K562 (cell line): Measurements from ENCODE around the gene ILF2. TPM values are rescaled to one million over a fixed set of nuclear protein-coding genes. Genes with fewer than 3 reads are reported as not detected.

Experiments
- CCAR2 ChIP-seq: fragments of 200-400 bp; formaldehyde crosslinking; IDR thresholded peaks from 2 replicates; pipeline ENCODE4 v1.6.1; 2017; ENCODE audit warnings: mild to moderate bottlenecking, low read depth, low read length
- CXXC5 ChIP-seq: fragments of 250-450 bp; sonication (Bioruptor Pico); IDR thresholded peaks from 2 replicates; pipeline ENCODE4 v1.8.0; 2022; ENCODE audit warnings: inconsistent platforms, mild to moderate bottlenecking, moderate library complexity
- JUNB ChIP-seq: fragments of 450-650 bp; formaldehyde crosslinking; conservative IDR thresholded peaks from 2 replicates; pipeline ENCODE4 v1.4.0; 2020; ENCODE audit warnings: mild to moderate bottlenecking
- KLF10 ChIP-seq: fragments of 250-450 bp; sonication (Bioruptor Pico); IDR thresholded peaks from 2 replicates; pipeline ENCODE4 v1.6.1; 2021; ENCODE audit warnings: matching md5 sums
- LARP7 ChIP-seq: fragments of 450-650 bp; IDR thresholded peaks from 2 replicates; pipeline ENCODE4 v1.6.1; 2016
- MCM3 ChIP-seq: fragments of 450-650 bp; IDR thresholded peaks from 2 replicates; pipeline ENCODE4 v1.6.1; 2016
- RFX7 ChIP-seq: fragments of 250-450 bp; sonication (Bioruptor Pico); IDR thresholded peaks from 2 replicates; pipeline ENCODE4 v1.5.1; 2021; ENCODE audit warnings: mild to moderate bottlenecking
- SIN3A ChIP-seq, 2 experiments: fragments of 150-350 bp in 1 of 2; IDR thresholded peaks; 2 replicates each; pipeline ENCODE4 v1.6.1; 2011 to 2016; ENCODE audit warnings: borderline replicate concordance in 2 of 2, low read depth in 2 of 2, low read length in 2 of 2, mild to moderate bottlenecking in 2 of 2, moderate library complexity in 2 of 2; ENCODE audit not compliant: control insufficient read depth in 1 of 2
- SIRT6 ChIP-seq: IDR thresholded peaks from one replicate; pipeline ENCODE4 v1.6.1; 2012; ENCODE audit warnings: low read depth, mild to moderate bottlenecking, control low read depth, inconsistent platforms, low read length, moderate library complexity
- SP2 ChIP-seq: IDR thresholded peaks from 2 replicates; pipeline ENCODE4 v1.6.1; 2011; ENCODE audit warnings: mild to moderate bottlenecking, low read depth, low read length, moderate library complexity; ENCODE audit not compliant: poor library complexity, severe bottlenecking; ENCODE audit errors: extremely low read depth
- SRF ChIP-seq, 2 experiments: fragments of 250-450, 450-650 bp in 1 of 2; sonication (Bioruptor Pico) in 1 of 2; sonication (generic) in 1 of 2; formaldehyde crosslinking; IDR thresholded peaks; 2 replicates each; pipeline versions ENCODE4 v1.5.0 to v1.5.1; 2020 to 2022; ENCODE audit warnings: mild to moderate bottlenecking in 1 of 2, missing genetic modification reagents in 1 of 2
- TCF7L2 ChIP-seq: fragments of 150-350 bp; IDR thresholded peaks from 2 replicates; pipeline ENCODE4 v1.6.1; 2016; ENCODE audit warnings: low read depth, mild to moderate bottlenecking, low read length, moderate library complexity
- polyA plus RNA-seq, 8 experiments: library from polyadenylated mRNA; depleted of rRNA in 4 of 8; stranded (reverse) in 5 of 8; unstranded in 3 of 8; fragments of >200 nt; fragmentation: Nextera tagmentation in 2 of 8; fragmentation: Illumina TruSeq in 1 of 8; extraction: Ambion mirVana in 2 of 8; extraction: Trizol in 1 of 8; gene quantifications; 2 replicates each; pipeline versions ENCODE4 v1.2.1 to v1.2.3, GENCODE V29; 2011 to 2014; ENCODE audit warnings: inconsistent platforms in 1 of 8, missing spikeins in 1 of 8
- total RNA-seq, 7 experiments: library from RNA; depleted of rRNA in 6 of 7; stranded (reverse); fragments of >200 nt in 6 of 7; fragmentation: Illumina TruSeq in 2 of 7; extraction: Trizol in 2 of 7; gene quantifications; 2 replicates each; pipeline versions ENCODE4 v1.2.1 to v1.2.3, GENCODE V29; 2011 to 2021; ENCODE audit warnings: low replicate concordance in 1 of 7
- TF ChIP-seq, protein P1 (sequence below): IDR thresholded peaks from 3 replicates; pipeline ENCODE4 v1.6.1; 2011; ENCODE audit warnings: borderline replicate concordance, mild to moderate bottlenecking, moderate library complexity; ENCODE audit not compliant: insufficient read length; ENCODE audit errors: extremely low read depth
- TF ChIP-seq, protein P2 (sequence below): fragments of 450-650 bp; formaldehyde crosslinking; IDR thresholded peaks from 2 replicates; pipeline ENCODE4 v1.4.0; 2022; ENCODE audit warnings: mild to moderate bottlenecking, moderate library complexity
- TF ChIP-seq, protein P3 (sequence below): sonication (generic); formaldehyde crosslinking; IDR thresholded peaks from 2 replicates; pipeline ENCODE4 v1.4.0; 2020; ENCODE audit warnings: mild to moderate bottlenecking, missing genetic modification reagents
- TF ChIP-seq, protein P4 (sequence below): fragments of 450-650 bp; IDR thresholded peaks from 2 replicates; pipeline ENCODE4 v1.7.0; 2016; ENCODE audit warnings: borderline replicate concordance

The ILF2 gene
- total and polyA plus RNA-seq, 9 of the 15 experiments (the other 6 are each of a cell fraction or from before 2014, with no cell fraction given): 282 to 726 (median 474) TPM

DNA sequence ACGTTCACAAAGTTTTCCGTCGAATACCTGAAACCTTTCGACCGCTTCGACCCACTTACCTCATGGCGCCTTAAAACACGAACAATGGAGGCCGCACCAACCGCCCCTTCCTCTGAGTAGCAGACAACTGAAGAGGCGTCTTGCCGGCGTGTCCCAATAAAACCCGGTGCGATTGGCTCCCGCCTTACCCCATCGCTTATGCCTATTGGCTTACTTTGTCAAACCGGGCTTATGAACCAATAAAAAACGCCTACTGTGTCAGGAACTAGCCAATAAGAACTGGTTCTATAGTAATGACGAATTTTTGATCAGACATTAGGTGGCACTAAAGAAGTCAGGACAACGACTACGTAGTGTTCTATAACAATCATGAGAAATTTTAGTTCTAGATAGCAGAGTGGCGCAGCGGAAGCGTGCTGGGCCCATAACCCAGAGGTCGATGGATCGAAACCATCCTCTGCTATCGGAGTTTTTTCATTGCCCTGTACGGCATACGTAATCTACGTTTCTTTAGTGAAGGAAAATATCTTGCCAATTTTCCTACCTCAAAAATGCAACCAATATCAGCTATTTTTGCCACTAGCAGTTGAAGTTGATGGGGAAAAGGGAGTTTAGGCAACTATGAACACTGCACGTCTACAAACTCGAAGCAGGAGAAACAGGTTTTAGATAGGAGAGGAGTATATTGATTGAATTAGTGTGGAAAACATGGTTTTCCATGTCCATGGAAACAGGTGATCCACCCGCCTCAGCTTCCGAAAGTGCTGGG, at the start of gene ILF2 (continued):
- TF ChIP-seq, protein P1, sequence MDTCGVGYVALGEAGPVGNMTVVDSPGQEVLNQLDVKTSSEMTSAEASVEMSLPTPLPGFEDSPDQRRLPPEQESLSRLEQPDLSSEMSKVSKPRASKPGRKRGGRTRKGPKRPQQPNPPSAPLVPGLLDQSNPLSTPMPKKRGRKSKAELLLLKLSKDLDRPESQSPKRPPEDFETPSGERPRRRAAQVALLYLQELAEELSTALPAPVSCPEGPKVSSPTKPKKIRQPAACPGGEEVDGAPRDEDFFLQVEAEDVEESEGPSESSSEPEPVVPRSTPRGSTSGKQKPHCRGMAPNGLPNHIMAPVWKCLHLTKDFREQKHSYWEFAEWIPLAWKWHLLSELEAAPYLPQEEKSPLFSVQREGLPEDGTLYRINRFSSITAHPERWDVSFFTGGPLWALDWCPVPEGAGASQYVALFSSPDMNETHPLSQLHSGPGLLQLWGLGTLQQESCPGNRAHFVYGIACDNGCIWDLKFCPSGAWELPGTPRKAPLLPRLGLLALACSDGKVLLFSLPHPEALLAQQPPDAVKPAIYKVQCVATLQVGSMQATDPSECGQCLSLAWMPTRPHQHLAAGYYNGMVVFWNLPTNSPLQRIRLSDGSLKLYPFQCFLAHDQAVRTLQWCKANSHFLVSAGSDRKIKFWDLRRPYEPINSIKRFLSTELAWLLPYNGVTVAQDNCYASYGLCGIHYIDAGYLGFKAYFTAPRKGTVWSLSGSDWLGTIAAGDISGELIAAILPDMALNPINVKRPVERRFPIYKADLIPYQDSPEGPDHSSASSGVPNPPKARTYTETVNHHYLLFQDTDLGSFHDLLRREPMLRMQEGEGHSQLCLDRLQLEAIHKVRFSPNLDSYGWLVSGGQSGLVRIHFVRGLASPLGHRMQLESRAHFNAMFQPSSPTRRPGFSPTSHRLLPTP: peak; percentile 82
- TF ChIP-seq MCM3: no peak
- peak in 1 of 2 experiments; percentile 29; a peak in 1 of 4 replicates for TF ChIP-seq SRF (CRISPR knock-in tag; IDR thresholded peaks at IDR 0.05)
- TF ChIP-seq, protein P2, sequence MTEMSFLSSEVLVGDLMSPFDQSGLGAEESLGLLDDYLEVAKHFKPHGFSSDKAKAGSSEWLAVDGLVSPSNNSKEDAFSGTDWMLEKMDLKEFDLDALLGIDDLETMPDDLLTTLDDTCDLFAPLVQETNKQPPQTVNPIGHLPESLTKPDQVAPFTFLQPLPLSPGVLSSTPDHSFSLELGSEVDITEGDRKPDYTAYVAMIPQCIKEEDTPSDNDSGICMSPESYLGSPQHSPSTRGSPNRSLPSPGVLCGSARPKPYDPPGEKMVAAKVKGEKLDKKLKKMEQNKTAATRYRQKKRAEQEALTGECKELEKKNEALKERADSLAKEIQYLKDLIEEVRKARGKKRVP (CRISPR knock-in tag): no peak
- TF ChIP-seq RFX7: no peak
- TF ChIP-seq, protein P3, sequence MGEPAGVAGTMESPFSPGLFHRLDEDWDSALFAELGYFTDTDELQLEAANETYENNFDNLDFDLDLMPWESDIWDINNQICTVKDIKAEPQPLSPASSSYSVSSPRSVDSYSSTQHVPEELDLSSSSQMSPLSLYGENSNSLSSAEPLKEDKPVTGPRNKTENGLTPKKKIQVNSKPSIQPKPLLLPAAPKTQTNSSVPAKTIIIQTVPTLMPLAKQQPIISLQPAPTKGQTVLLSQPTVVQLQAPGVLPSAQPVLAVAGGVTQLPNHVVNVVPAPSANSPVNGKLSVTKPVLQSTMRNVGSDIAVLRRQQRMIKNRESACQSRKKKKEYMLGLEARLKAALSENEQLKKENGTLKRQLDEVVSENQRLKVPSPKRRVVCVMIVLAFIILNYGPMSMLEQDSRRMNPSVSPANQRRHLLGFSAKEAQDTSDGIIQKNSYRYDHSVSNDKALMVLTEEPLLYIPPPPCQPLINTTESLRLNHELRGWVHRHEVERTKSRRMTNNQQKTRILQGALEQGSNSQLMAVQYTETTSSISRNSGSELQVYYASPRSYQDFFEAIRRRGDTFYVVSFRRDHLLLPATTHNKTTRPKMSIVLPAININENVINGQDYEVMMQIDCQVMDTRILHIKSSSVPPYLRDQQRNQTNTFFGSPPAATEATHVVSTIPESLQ: no peak
- no peak for TF ChIP-seq JUNB (CRISPR knock-in tag)
- TF ChIP-seq SP2: peak; percentile 16
- no peak for TF ChIP-seq TCF7L2
- TF ChIP-seq CXXC5 (CRISPR knock-in tag): peak; percentile 87
- TF ChIP-seq, protein P4, sequence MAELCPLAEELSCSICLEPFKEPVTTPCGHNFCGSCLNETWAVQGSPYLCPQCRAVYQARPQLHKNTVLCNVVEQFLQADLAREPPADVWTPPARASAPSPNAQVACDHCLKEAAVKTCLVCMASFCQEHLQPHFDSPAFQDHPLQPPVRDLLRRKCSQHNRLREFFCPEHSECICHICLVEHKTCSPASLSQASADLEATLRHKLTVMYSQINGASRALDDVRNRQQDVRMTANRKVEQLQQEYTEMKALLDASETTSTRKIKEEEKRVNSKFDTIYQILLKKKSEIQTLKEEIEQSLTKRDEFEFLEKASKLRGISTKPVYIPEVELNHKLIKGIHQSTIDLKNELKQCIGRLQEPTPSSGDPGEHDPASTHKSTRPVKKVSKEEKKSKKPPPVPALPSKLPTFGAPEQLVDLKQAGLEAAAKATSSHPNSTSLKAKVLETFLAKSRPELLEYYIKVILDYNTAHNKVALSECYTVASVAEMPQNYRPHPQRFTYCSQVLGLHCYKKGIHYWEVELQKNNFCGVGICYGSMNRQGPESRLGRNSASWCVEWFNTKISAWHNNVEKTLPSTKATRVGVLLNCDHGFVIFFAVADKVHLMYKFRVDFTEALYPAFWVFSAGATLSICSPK: no peak
- no peak for TF ChIP-seq SIRT6
- no peak for TF ChIP-seq LARP7
- TF ChIP-seq CCAR2: no peak
- TF ChIP-seq SIN3A (IDR thresholded peaks at IDR 0.05; ENCODE audit: borderline replicate concordance in 2 of 2, control insufficient read depth in 1 of 2, low read depth in 2 of 2, low read length in 2 of 2): peak in 1 of 2 experiments; percentile 79; a peak in 2 of 4 replicates
- TF ChIP-seq KLF10 (CRISPR knock-in tag): no peak
